ENCODE data around the gene TICAM1. TPM values are rescaled to one million over a fixed set of nuclear protein-coding genes. Genes with fewer than 3 reads are reported as not detected.
"Not testable (repeated sequence)": the region's sequence is repeated elsewhere in the genome, so short reads cannot be mapped to it uniquely, and the experiment has no call there.

TICAM1 gene
- total and polyA plus RNA-seq, 2 of the 13 experiments (the other 11 are each of a cell fraction or from before 2014, with no cell fraction given), result 0.33 to 0.95 TPM

DNA sequence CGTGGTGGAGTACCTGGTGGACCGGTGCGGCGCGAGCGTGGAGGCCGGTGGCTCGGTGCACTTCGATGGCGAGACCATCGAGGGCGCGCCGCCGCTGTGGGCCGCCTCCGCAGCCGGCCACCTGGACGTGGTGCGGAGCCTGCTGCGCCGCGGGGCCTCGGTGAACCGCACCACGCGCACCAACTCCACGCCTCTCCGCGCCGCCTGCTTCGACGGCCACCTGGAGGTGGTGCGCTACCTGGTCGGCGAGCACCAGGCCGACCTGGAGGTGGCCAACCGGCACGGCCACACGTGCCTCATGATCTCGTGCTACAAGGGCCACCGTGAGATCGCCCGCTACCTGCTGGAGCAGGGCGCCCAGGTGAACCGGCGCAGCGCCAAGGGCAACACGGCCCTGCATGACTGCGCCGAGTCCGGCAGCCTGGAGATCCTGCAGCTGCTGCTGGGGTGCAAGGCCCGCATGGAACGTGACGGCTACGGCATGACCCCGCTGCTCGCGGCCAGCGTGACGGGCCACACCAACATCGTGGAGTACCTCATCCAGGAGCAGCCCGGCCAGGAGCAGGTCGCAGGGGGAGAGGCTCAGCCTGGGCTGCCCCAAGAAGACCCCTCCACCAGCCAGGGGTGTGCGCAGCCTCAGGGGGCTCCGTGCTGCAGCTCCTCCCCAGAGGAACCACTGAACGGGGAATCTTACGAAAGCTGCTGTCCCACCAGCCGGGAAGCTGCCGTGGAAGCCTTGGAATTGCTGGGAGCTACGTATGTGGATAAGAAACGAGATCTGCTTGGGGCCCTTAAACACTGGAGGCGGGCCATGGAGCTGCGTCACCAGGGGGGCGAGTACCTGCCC, 39.3 kb downstream of the TICAM1 start (continued):
- TF ChIP-seq, protein P1, sequence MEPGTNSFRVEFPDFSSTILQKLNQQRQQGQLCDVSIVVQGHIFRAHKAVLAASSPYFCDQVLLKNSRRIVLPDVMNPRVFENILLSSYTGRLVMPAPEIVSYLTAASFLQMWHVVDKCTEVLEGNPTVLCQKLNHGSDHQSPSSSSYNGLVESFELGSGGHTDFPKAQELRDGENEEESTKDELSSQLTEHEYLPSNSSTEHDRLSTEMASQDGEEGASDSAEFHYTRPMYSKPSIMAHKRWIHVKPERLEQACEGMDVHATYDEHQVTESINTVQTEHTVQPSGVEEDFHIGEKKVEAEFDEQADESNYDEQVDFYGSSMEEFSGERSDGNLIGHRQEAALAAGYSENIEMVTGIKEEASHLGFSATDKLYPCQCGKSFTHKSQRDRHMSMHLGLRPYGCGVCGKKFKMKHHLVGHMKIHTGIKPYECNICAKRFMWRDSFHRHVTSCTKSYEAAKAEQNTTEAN (CRISPR knock-in tag; conservative IDR thresholded peaks at IDR 0.05), result 0 out of 2 replicates have a peak, but pooled peaks have one; percentile 42
- TF ChIP-seq ZNF317 (CRISPR knock-in tag; IDR thresholded peaks at IDR 0.05) (0 out of 2 replicates have a peak, but pooled peaks have one; percentile 4), KDM5A (IDR thresholded peaks at IDR 0.05; ENCODE audit: borderline replicate concordance, low read length) (peak; percentile 60), ASH2L (IDR thresholded peaks at IDR 0.05; ENCODE audit: insufficient read length, low read depth, low read length) (peak; percentile 25), ZBTB7A (CRISPR knock-in tag; IDR thresholded peaks at IDR 0.05) (peak; percentile 44; the same call in 1 of the 2 replicates), MED1 (CRISPR knock-in tag; IDR thresholded peaks at IDR 0.05) (peak; percentile 39), ZNF800 (CRISPR knock-in tag; IDR thresholded peaks at IDR 0.05) (peak; percentile 84; the same call in 1 of the 2 replicates)
- TF ChIP-seq, protein P2, sequence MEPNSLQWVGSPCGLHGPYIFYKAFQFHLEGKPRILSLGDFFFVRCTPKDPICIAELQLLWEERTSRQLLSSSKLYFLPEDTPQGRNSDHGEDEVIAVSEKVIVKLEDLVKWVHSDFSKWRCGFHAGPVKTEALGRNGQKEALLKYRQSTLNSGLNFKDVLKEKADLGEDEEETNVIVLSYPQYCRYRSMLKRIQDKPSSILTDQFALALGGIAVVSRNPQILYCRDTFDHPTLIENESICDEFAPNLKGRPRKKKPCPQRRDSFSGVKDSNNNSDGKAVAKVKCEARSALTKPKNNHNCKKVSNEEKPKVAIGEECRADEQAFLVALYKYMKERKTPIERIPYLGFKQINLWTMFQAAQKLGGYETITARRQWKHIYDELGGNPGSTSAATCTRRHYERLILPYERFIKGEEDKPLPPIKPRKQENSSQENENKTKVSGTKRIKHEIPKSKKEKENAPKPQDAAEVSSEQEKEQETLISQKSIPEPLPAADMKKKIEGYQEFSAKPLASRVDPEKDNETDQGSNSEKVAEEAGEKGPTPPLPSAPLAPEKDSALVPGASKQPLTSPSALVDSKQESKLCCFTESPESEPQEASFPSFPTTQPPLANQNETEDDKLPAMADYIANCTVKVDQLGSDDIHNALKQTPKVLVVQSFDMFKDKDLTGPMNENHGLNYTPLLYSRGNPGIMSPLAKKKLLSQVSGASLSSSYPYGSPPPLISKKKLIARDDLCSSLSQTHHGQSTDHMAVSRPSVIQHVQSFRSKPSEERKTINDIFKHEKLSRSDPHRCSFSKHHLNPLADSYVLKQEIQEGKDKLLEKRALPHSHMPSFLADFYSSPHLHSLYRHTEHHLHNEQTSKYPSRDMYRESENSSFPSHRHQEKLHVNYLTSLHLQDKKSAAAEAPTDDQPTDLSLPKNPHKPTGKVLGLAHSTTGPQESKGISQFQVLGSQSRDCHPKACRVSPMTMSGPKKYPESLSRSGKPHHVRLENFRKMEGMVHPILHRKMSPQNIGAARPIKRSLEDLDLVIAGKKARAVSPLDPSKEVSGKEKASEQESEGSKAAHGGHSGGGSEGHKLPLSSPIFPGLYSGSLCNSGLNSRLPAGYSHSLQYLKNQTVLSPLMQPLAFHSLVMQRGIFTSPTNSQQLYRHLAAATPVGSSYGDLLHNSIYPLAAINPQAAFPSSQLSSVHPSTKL (CRISPR knock-in tag; IDR thresholded peaks at IDR 0.05), result 0 out of 2 replicates have a peak, but pooled peaks have one; percentile 5
- TF ChIP-seq, protein P3, sequence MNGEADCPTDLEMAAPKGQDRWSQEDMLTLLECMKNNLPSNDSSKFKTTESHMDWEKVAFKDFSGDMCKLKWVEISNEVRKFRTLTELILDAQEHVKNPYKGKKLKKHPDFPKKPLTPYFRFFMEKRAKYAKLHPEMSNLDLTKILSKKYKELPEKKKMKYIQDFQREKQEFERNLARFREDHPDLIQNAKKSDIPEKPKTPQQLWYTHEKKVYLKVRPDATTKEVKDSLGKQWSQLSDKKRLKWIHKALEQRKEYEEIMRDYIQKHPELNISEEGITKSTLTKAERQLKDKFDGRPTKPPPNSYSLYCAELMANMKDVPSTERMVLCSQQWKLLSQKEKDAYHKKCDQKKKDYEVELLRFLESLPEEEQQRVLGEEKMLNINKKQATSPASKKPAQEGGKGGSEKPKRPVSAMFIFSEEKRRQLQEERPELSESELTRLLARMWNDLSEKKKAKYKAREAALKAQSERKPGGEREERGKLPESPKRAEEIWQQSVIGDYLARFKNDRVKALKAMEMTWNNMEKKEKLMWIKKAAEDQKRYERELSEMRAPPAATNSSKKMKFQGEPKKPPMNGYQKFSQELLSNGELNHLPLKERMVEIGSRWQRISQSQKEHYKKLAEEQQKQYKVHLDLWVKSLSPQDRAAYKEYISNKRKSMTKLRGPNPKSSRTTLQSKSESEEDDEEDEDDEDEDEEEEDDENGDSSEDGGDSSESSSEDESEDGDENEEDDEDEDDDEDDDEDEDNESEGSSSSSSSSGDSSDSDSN (CRISPR knock-in tag; IDR thresholded peaks at IDR 0.05), result peak; percentile 29; the same call in 1 of the 2 replicates
- TF ChIP-seq, protein P4, sequence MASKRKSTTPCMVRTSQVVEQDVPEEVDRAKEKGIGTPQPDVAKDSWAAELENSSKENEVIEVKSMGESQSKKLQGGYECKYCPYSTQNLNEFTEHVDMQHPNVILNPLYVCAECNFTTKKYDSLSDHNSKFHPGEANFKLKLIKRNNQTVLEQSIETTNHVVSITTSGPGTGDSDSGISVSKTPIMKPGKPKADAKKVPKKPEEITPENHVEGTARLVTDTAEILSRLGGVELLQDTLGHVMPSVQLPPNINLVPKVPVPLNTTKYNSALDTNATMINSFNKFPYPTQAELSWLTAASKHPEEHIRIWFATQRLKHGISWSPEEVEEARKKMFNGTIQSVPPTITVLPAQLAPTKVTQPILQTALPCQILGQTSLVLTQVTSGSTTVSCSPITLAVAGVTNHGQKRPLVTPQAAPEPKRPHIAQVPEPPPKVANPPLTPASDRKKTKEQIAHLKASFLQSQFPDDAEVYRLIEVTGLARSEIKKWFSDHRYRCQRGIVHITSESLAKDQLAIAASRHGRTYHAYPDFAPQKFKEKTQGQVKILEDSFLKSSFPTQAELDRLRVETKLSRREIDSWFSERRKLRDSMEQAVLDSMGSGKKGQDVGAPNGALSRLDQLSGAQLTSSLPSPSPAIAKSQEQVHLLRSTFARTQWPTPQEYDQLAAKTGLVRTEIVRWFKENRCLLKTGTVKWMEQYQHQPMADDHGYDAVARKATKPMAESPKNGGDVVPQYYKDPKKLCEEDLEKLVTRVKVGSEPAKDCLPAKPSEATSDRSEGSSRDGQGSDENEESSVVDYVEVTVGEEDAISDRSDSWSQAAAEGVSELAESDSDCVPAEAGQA (IDR thresholded peaks at IDR 0.05; ENCODE audit: low read depth), result not testable (repeated sequence)
- TF ChIP-seq, protein P4 (CRISPR knock-in tag; IDR thresholded peaks at IDR 0.05; ENCODE audit: borderline replicate concordance), result 0 out of 2 replicates have a peak, but pooled peaks have one; percentile 64

All from HepG2 (cell line).